Right renal cortex interstitium (tissue), 3 donors: ENCODE data around the gene RINT1. TPM values are rescaled to one million over a fixed set of nuclear protein-coding genes. Genes with fewer than 3 reads are reported as not detected.
"Not testable (repeated sequence)": the region's sequence is repeated elsewhere in the genome, so short reads cannot be mapped to it uniquely, and the experiment has no call there.

Experiments
- DNase-seq, 3 donors: peaks; one replicate each; pipeline ENCODE4 v3.0.0-alpha.2; 2013; ENCODE audit warnings: low read depth in 3 of 3, low spot score in 2 of 3
- polyA plus RNA-seq, 3 donors: library from polyadenylated mRNA; unstranded; fragments of 120-200 nt; gene quantifications; one replicate each; pipeline ENCODE4 v1.2.1, GENCODE V29; 2013; ENCODE audit not compliant: insufficient read length in 3 of 3

The RINT1 gene
- polyA plus RNA-seq, 3 donors, result 22.1 to 22.6 (median 22.2) TPM

- DNase-seq, result no peak
These were observed 64.9 kb downstream of the RINT1 start for GRCh38 chr7:105596866-105597265.

- DNase-seq, result not testable (repeated sequence)
These were observed 67.1 kb downstream of the RINT1 start for GRCh38 chr7:105599080-105599479.

- no peak for DNase-seq
These were observed 67.5 kb downstream of the RINT1 start for GRCh38 chr7:105599551-105599950.

GRCh38 chr7:105600720-105601550 is 68.9 kb downstream of the RINT1 start:
- DNase-seq, result no peak

- no peak for DNase-seq
These were observed 70.6 kb downstream of the RINT1 start for GRCh38 chr7:105602325-105603305.

GRCh38 chr7:105610165-105610930 is 78.3 kb downstream of the RINT1 start:
- no peak for DNase-seq

- DNase-seq, result no peak
These were observed 80.1 kb downstream of the RINT1 start for GRCh38 chr7:105611856-105612775.

GRCh38 chr7:105612806-105613205 is 80.8 kb downstream of the RINT1 start:
- DNase-seq, result no peak

- DNase-seq, result no peak
These were observed 81.8 kb downstream of the RINT1 start for GRCh38 chr7:105613611-105614330.

- DNase-seq, result no peak
These were observed 82.4 kb downstream of the RINT1 start for GRCh38 chr7:105614341-105614840.

Other genes with a start within 250 kb of the RINT1 start
- 10 to 100 TPM; 50.5 to 55.3 (median 51.0) TPM for gene SRPK2, start 143.3 kb upstream of the RINT1 start, polyA plus RNA-seq
- 10 to 100 TPM; 18.1 to 21.4 (median 19.4) TPM for gene PUS7, start 9.9 kb upstream of the RINT1 start, polyA plus RNA-seq
- gene EFCAB10, start 49.3 kb downstream of the RINT1 start, polyA plus RNA-seq, result 1 to 10 TPM in 2 of 3 donors, under 1 TPM in 1; 1.00 to 1.6 (median 1.4) TPM